Adrenal gland (tissue), 12 donors: ENCODE measurements around the gene AOC1. TPM values are rescaled to one million over a fixed set of nuclear protein-coding genes. Genes with fewer than 3 reads are reported as not detected.
A peak's percentile ranks its signal among the peaks of the same experiment; 100 is the strongest.

ENCODE experiments used
- DNase-seq, 7 donors: peaks; one replicate each; pipeline ENCODE4 v3.0.0-alpha.2; 2019 to 2020
- H3K27ac ChIP-seq, 5 donors: fragments of 200-600 bp; sonication (generic) in 4 of 5; 1 replicate in 3 of 5; 2 replicates in 2 of 5; pipeline versions ENCODE4 v1.5.1 to v1.8.0; 2016 to 2020; ENCODE audit warnings: mild to moderate bottlenecking in 1 of 5
- H3K27me3 ChIP-seq: fragments of 200-600 bp; 2 replicates; pipeline ENCODE4 v1.8.0; 2021
- H3K36me3 ChIP-seq, 2 donors: fragments of 200-600 bp; replicated peaks in 1 of 2; 1 replicate in 1 of 2; 2 replicates in 1 of 2; pipeline versions ENCODE4 v1.5.1 to v1.8.0; 2018 to 2022
- H3K4me1 ChIP-seq, 2 donors: fragments of 200-600 bp; replicated peaks in 1 of 2; 1 replicate in 1 of 2; 2 replicates in 1 of 2; pipeline versions ENCODE4 v1.5.1 to v1.8.0; 2018 to 2021
- H3K4me3 ChIP-seq, 4 donors: fragments of 200-600 bp; sonication (generic) in 3 of 4; one replicate each; pipeline ENCODE4 v1.5.1; 2016 to 2018
- H3K9me3 ChIP-seq, 3 donors: fragments of 200-600 bp; sonication (generic) in 1 of 3; replicated peaks in 1 of 3; 1 replicate in 2 of 3; 2 replicates in 1 of 3; pipeline versions ENCODE4 v1.5.1 to v1.8.0; 2016 to 2021
- CTCF ChIP-seq, 6 experiments: fragments of 450-650 bp in 4 of 6; fragments of 200-600 bp in 2 of 6; sonication (generic) in 1 of 6; IDR thresholded peaks; 1 replicate in 5 of 6; 2 replicates in 1 of 6; pipeline versions ENCODE4 v1.5.1 to v1.8.0; 2016 to 2021; ENCODE audit warnings: antibody characterized with exemption in 6 of 6, mild to moderate bottlenecking in 2 of 6, moderate library complexity in 1 of 6
- POLR2A ChIP-seq, 2 donors: fragments of 450-650 bp; IDR thresholded peaks; one replicate each; pipeline ENCODE4 v1.6.1; 2017; ENCODE audit warnings: antibody characterized with exemption in 2 of 2, mild to moderate bottlenecking in 2 of 2, moderate library complexity in 1 of 2
- WGBS, 4 donors: extraction: QIAGEN DNeasy Blood & Tissue Kit in 2 of 4; methylation state at CpG; one replicate each; pipeline versions ENCODE4 v1.1.5 to v1.1.7; 2013 to 2017; 5-methylcytosine and 5-hydroxymethylcytosine counted together
- intact Hi-C, 2 donors: fragments of 100-400 bp; cut with DNase I; formaldehyde crosslinking; loops; one replicate each; pipeline versions ENCODE4 v1.14.1 to v1.15.0; 2022 to 2023
- polyA plus RNA-seq, 3 donors: library from polyadenylated mRNA; stranded (reverse); fragments of 200-250 nt in 2 of 3; fragments of 350-450 nt in 1 of 3; fragmentation: Illumina TruSeq in 1 of 3; extraction: RNeasy Lipid Tissue Mini Kit (QIAGEN cat#74804) in 1 of 3; gene quantifications; one replicate each; pipeline ENCODE4 v1.2.3, GENCODE V29; 2013 to 2014
- total RNA-seq, 9 donors: library from RNA; depleted of rRNA in 4 of 9; stranded (reverse); fragments of >200 nt in 4 of 9; fragments of 120-200 nt in 1 of 9; fragmentation: NEBNext Ultra II Directional in 1 of 9; extraction: Animal tissue kit (Norgen Biotek cat#: 25700) in 1 of 9; gene quantifications; one replicate each; pipeline versions ENCODE4 v1.1.0 to v1.2.4, GENCODE V29; 2013 to 2023
- donor health status: healthy with polysubstance abuse.
- donor health status: Bipolar disorder and iron deficiency.
- donor health status: DM: yes; HTN: yes; CAD: no.
- donor health status: DM: no; HTN: no; CAD: no.
- donor health status: DM: no; HTN: no; CAD: no.
- donor health status: DM: yes; HTN: yes; CAD: no.

AOC1 gene
- total and polyA plus RNA-seq, 12 donors = 0.10 to 0.32 (median 0.15) TPM; not detected in 7

DNA sequence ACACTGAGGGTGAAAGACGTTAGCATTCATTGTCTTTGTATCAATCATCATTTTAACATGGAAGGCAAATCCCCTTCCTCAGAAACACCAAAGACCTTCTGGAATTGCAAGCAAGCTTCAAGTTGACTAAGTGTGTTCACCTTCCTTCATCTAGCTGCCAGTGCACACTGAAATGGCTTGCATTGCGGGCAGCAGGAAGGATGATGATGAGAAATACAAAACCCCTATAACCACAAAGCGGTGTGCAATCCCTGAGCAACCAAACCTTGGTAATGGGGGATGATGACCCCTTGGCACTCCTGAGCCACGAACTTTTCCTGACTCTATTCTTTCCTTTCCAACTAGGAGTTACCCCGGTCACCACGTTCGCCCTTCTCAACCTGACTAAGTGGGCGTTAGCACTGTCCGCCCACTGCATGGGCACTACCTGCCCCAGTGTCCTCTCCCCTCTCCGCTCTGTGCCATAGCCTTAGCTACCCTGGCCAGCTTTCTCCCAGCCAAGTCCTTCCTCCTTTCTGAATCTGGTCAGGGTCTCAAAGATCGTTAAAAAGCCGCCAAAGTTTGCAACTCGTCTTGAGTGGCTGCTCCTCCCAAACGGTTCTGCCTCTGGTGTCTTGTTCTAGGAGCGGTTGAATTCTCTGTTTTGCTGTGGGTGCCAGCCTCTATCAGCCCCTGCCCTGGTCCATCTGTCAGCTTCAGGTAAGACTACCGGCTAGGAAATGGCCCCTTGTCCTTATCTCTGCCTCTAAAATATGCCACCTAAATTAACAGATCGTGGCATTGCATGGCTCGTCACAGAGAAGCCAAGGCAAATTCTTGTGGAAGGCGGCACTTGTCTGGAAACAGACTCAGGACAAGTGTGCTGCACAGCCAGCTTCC lies 586 bp upstream of the AOC1 start:
- 76 to 84% (median 81%) methylated on average over 19 of the region's 19 CpGs for WGBS, 4 donors
- H3K9me3 ChIP-seq = no peaks in the 10 kb centered on the region
- no peak overlapping the region for H3K27ac ChIP-seq
- intact Hi-C loops = no loop called here
- DNase-seq = peak in 2 of 7 donors; percentile 2 to 6
- TF ChIP-seq POLR2A (IDR thresholded peaks at IDR 0.05) (no peak), CTCF (IDR thresholded peaks at IDR 0.05) (no peak)
- peaks cover 0 to 7% of the 10 kb centered on the region in 2 donors for H3K4me1 ChIP-seq
- no peaks in the 10 kb centered on the region for H3K27me3 ChIP-seq
- no peaks in the 10 kb centered on the region for H3K36me3 ChIP-seq
- no peak overlapping the region for H3K4me3 ChIP-seq

DNA sequence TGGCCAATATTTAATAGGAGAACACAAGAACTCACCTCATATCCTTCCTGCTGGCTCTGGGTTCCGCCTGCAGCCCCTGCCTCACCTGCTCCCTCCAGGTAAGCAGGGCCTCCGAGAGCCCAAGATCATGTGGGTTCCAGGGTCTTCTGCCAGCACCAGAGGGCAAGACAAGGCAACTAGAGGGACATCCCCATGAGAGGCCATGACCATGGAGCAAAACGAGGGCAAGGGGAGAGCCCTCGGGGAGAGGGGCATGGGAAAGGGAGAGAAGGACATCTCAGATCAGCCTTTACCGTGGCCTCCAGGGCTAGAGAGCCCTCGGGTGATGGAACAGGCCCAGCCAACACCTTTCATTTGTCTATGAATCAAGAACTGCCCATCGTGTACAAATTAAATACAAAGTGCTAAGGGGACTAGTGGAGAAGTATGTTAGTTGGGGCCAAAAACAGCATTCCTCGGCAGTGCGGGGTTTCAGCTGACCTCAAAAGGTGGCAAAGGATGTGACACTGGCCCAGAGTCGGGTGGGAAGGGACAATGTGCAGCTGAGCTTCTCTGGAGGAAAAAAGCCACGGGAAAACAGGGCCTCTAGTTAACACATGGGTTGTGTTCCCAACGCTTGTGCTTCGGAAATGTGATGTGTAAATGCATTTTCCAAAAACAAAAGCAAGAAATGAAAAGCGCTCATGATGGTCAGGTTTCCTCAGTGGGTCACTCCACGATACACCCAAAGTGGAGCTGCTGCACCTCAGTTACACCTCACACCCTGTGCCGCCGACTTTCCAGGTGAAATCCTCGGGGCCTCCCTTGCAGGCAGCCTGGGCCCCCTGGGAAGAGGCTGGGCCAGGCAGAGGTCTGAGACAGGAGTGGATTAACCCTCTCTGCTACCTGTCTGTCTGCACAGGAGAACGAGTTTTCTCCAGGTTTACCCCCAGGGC lies 2.0 kb downstream of the AOC1 start:
- peak in 2 of 7 donors; percentile 5 to 31 for DNase-seq
- Histone ChIP-seq H3K4me1 (peaks cover 0 to 7% of the 10 kb centered on the region in 2 donors), H3K36me3 (no peaks in the 10 kb centered on the region), H3K4me3 (no peak overlapping the region), H3K9me3 (no peaks in the 10 kb centered on the region), H3K27ac (no peak overlapping the region), H3K27me3 (no peaks in the 10 kb centered on the region)
- intact Hi-C loops = no loop called here
- 71 to 79% (median 77%) methylated on average over 19 of the region's 19 CpGs for WGBS, 4 donors
- TF ChIP-seq CTCF (IDR thresholded peaks at IDR 0.05) (no peak), POLR2A (IDR thresholded peaks at IDR 0.05) (no peak)

DNA sequence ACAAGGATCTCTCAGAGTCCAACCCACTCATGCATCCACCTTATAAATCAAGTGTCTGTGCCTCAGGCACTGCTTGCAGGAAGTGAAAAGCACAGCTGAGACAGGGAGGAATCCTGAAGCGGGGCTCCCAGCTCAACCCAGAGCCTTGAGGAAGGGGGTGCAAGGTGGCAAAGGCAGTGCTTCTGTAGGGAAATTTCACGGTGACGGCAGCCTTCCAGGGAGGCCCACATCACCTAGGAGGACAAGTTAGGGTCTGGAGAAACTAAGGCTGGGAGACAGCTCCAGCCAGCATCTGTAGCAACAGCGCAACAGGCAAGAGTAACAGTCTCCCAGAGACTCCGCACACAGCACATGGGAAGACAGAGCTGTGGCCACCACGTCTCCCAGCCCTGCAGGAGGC lies 2.7 kb downstream of the AOC1 start:
- peak in 2 of 7 donors; percentile 3 to 37 for DNase-seq

More for the DNA sequence above, 2.7 kb downstream of the AOC1 start:
- Histone ChIP-seq H3K27ac (no peak overlapping the region), H3K36me3 (no peaks in the 10 kb centered on the region), H3K9me3 (no peaks in the 10 kb centered on the region), H3K27me3 (no peaks in the 10 kb centered on the region), H3K4me1 (peaks cover 0 to 7% of the 10 kb centered on the region in 2 donors), H3K4me3 (no peak overlapping the region)
- intact Hi-C loops = no loop called here
- 69 to 84% (median 74%) methylated on average over 3 to 6 of the region's 6 CpGs for WGBS, 4 donors
- TF ChIP-seq POLR2A (IDR thresholded peaks at IDR 0.05) (no peak), CTCF (IDR thresholded peaks at IDR 0.05) (no peak)
